ENCODE data around the gene MYO6. TPM values are rescaled to one million over a fixed set of nuclear protein-coding genes. Genes with fewer than 3 reads are reported as not detected.

Gene MYO6
- total and polyA plus RNA-seq, 2 of the 8 experiments (the other 6 are each of a cell fraction or from before 2014, with no cell fraction given), result 8.3 to 21.9 TPM

DNA sequence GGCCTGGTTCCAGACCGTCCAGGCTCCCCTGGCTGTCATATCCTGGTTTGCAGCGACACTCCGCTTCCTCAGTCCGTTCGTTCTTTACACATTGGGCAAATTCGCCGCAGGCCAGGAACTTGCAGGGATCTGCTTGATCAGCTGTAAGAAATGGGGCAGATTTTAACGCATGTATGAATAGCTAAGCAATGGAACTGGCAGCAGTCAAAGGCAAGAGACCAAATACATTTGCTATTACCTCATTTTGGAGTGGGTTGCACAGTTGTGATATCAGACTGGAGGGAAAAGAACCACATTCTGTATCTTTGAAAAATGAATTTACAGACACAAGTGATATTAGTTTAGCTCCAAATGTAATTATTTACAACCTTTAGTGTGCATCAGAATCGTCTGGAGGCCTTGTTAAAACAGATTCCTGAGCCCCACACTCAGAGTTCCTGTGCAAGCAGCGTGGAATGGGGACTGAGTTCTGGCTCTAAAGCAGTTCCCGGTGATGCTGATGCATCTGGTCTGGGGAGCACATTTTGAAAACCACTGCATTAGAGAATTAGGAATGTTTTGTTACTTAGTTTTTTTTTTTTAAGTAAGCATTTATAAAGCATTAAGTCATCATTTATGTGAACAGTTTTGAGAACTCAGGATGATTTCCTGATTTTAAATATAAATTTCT, 182.1 kb downstream of the MYO6 start (continued):
- TF ChIP-seq HDAC2 (IDR thresholded peaks at IDR 0.05; ENCODE audit: borderline replicate concordance in 1 of 2, low read depth in 2 of 2, low read length in 2 of 2) (no peak), GTF2F1 (IDR thresholded peaks at IDR 0.05; ENCODE audit: borderline replicate concordance, low read depth, low read length) (no peak), FOSL1 (IDR thresholded peaks at IDR 0.05; ENCODE audit: insufficient read depth, low read depth, low read length) (no peak), SRF (IDR thresholded peaks at IDR 0.05; ENCODE audit: low read depth, low read length) (no peak), RFX5 (IDR thresholded peaks at IDR 0.05; ENCODE audit: borderline replicate concordance, low read depth, low read length) (no peak)

All from H1 (cell line).